Adipocyte (in vitro differentiated cells): ENCODE results near the gene ABLIM1.

Experiments
- DNase-seq: peaks from one replicate; pipeline ENCODE4 v3.0.0-alpha.2; 2015; ENCODE audit warnings: low read depth
- H3K27me3 ChIP-seq: replicated peaks from 2 replicates; pipeline ENCODE4 v1.7.0; 2013; ENCODE audit warnings: mild to moderate bottlenecking, low read length, moderate library complexity; ENCODE audit not compliant: control insufficient read depth, insufficient read depth
- H3K36me3 ChIP-seq: 2 replicates; pipeline ENCODE4 v1.7.0; 2013; ENCODE audit warnings: low read length, mild to moderate bottlenecking, moderate library complexity; ENCODE audit not compliant: control insufficient read depth, insufficient read depth, severe bottlenecking
- H3K4me1 ChIP-seq: 2 replicates; pipeline ENCODE4 v1.7.0; 2013; ENCODE audit warnings: mild to moderate bottlenecking, low read length, moderate library complexity; ENCODE audit not compliant: control insufficient read depth, insufficient read depth
- H3K4me3 ChIP-seq: 2 replicates; pipeline ENCODE4 v1.7.0; 2013; ENCODE audit warnings: mild to moderate bottlenecking, low read length, moderate library complexity
- H3K9ac ChIP-seq: 2 replicates; pipeline ENCODE4 v1.7.0; 2013; ENCODE audit warnings: mild to moderate bottlenecking, low read length, moderate library complexity
- H3K9me3 ChIP-seq: 2 replicates; pipeline ENCODE4 v1.7.0; 2013; ENCODE audit warnings: mild to moderate bottlenecking, low read length, moderate library complexity; ENCODE audit not compliant: control insufficient read depth

The ABLIM1 gene

GRCh38 chr10:114600057-114600456, 58.0 kb downstream of the ABLIM1 start:
- Histone ChIP-seq H3K4me3 (no peak overlapping the region), H3K36me3 (no peaks in the 10 kb centered on the region), H3K9me3 (no peaks in the 10 kb centered on the region), H3K9ac (no peak overlapping the region), H3K27me3 (no peaks in the 10 kb centered on the region), H3K4me1 (peaks cover 13% of the 10 kb centered on the region)
- no peak for DNase-seq

- H3K9ac ChIP-seq = no peak overlapping the region
- peaks cover 6% of the 10 kb centered on the region for H3K9me3 ChIP-seq
- no peak overlapping the region for H3K4me3 ChIP-seq
- H3K27me3 ChIP-seq = no peaks in the 10 kb centered on the region
- no peaks in the 10 kb centered on the region for H3K4me1 ChIP-seq
- no peak for DNase-seq
- peaks cover 3% of the 10 kb centered on the region for H3K36me3 ChIP-seq
Observed at GRCh38 chr10:114596793-114597192, 61.3 kb downstream of the ABLIM1 start.

- Histone ChIP-seq H3K4me1 (no peaks in the 10 kb centered on the region), H3K27me3 (no peaks in the 10 kb centered on the region), H3K9me3 (peaks cover 6% of the 10 kb centered on the region), H3K36me3 (peaks cover 3% of the 10 kb centered on the region), H3K9ac (no peak overlapping the region), H3K4me3 (no peak overlapping the region)
- no peak for DNase-seq
Observed at GRCh38 chr10:114593816-114594468, 64.1 kb downstream of the ABLIM1 start.

GRCh38 chr10:114593240-114593792, 64.8 kb downstream of the ABLIM1 start:
- no peak overlapping the region for H3K9ac ChIP-seq
- DNase-seq = no peak
- H3K4me3 ChIP-seq = no peak overlapping the region
- H3K4me1 ChIP-seq = no peaks in the 10 kb centered on the region
- H3K36me3 ChIP-seq = peaks cover 3% of the 10 kb centered on the region
- peaks cover 6% of the 10 kb centered on the region for H3K9me3 ChIP-seq
- H3K27me3 ChIP-seq = no peaks in the 10 kb centered on the region

GRCh38 chr10:114590993-114591392, 67.1 kb downstream of the ABLIM1 start:
- H3K9me3 ChIP-seq = peaks cover 6% of the 10 kb centered on the region
- H3K27me3 ChIP-seq = no peaks in the 10 kb centered on the region
- H3K4me3 ChIP-seq = no peak overlapping the region
- H3K9ac ChIP-seq = no peak overlapping the region
- no peak for DNase-seq
- no peaks in the 10 kb centered on the region for H3K4me1 ChIP-seq
- H3K36me3 ChIP-seq = peaks cover 3% of the 10 kb centered on the region

- H3K4me1 ChIP-seq = no peaks in the 10 kb centered on the region
- H3K9ac ChIP-seq = no peak overlapping the region
- H3K9me3 ChIP-seq = no peaks in the 10 kb centered on the region
- no peaks in the 10 kb centered on the region for H3K27me3 ChIP-seq
- no peak overlapping the region for H3K4me3 ChIP-seq
- peak; percentile 65 for DNase-seq
- H3K36me3 ChIP-seq = no peaks in the 10 kb centered on the region
Observed at GRCh38 chr10:114584419-114584818, 73.7 kb downstream of the ABLIM1 start.

- no peaks in the 10 kb centered on the region for H3K9me3 ChIP-seq
- DNase-seq = no peak
- peaks cover 18% of the 10 kb centered on the region for H3K4me1 ChIP-seq
- no peaks in the 10 kb centered on the region for H3K27me3 ChIP-seq
- no peaks in the 10 kb centered on the region for H3K36me3 ChIP-seq
- no peak overlapping the region for H3K4me3 ChIP-seq
- H3K9ac ChIP-seq = no peak overlapping the region
Observed at GRCh38 chr10:114581071-114581470, 77.0 kb downstream of the ABLIM1 start.

GRCh38 chr10:114577133-114577532, 80.9 kb downstream of the ABLIM1 start:
- Histone ChIP-seq H3K4me3 (no peak overlapping the region), H3K9ac (no peak overlapping the region), H3K27me3 (no peaks in the 10 kb centered on the region), H3K36me3 (peaks cover 4% of the 10 kb centered on the region), H3K9me3 (no peaks in the 10 kb centered on the region), H3K4me1 (peaks cover 26% of the 10 kb centered on the region)
- DNase-seq = peak; percentile 90

- Histone ChIP-seq H3K4me3 (no peak overlapping the region), H3K36me3 (peaks cover 4% of the 10 kb centered on the region), H3K4me1 (peaks cover 27% of the 10 kb centered on the region), H3K9me3 (no peaks in the 10 kb centered on the region), H3K9ac (no peak overlapping the region), H3K27me3 (no peaks in the 10 kb centered on the region)
- no peak for DNase-seq
Observed at GRCh38 chr10:114576716-114577115, 81.4 kb downstream of the ABLIM1 start.

GRCh38 chr10:114576132-114576487, 82.0 kb downstream of the ABLIM1 start:
- H3K4me3 ChIP-seq = no peak overlapping the region
- no peaks in the 10 kb centered on the region for H3K27me3 ChIP-seq
- peaks cover 33% of the 10 kb centered on the region for H3K4me1 ChIP-seq
- DNase-seq = no peak
- peaks cover 6% of the 10 kb centered on the region for H3K36me3 ChIP-seq
- H3K9ac ChIP-seq = no peak overlapping the region
- H3K9me3 ChIP-seq = no peaks in the 10 kb centered on the region

- Histone ChIP-seq H3K9me3 (no peaks in the 10 kb centered on the region), H3K4me1 (peaks cover 36% of the 10 kb centered on the region), H3K27me3 (no peaks in the 10 kb centered on the region), H3K4me3 (no peak overlapping the region), H3K36me3 (peaks cover 6% of the 10 kb centered on the region), H3K9ac (no peak overlapping the region)
- no peak for DNase-seq
Observed at GRCh38 chr10:114575417-114576131, 82.5 kb downstream of the ABLIM1 start.
